Activated CD4-positive, alpha-beta T cell treated with anti-CD3 and anti-CD28 coated beads for 36 hours (primary cell): ENCODE data around the gene COMMD4. TPM values are rescaled to one million over a fixed set of nuclear protein-coding genes. Genes with fewer than 3 reads are reported as not detected.
"Not testable (repeated sequence)": the region's sequence is repeated elsewhere in the genome, so short reads cannot be mapped to it uniquely, and the experiment has no call there.

Experiments
- ATAC-seq: fragments of 200-7000 bp; cut with Tn5 transposase; one replicate; pipeline ENCODE4 v1.10.0; 2021; ENCODE audit warnings: mild to moderate bottlenecking, moderate library complexity
- CTCF ChIA-PET: fragments of 350-600 bp; sonication (Branson Sonifier 250); formaldehyde crosslinking; loops from one replicate; lab custom pipeline; 2021; ENCODE audit warnings: antibody characterized with exemption; lab: Charles Lee
- POLR2A ChIA-PET: fragments of 350-600 bp; sonication (Branson Sonifier 250); formaldehyde crosslinking; loops from one replicate; lab custom pipeline; 2021; ENCODE audit warnings: antibody characterized with exemption, inconsistent platforms; lab: Charles Lee
- DNase-seq: peaks from one replicate; pipeline ENCODE4 v3.0.0-alpha.2; 2020
- H3K27ac Mint-ChIP-seq: one replicate; pipeline ENCODE4 v1.8.0; 2021; ENCODE audit warnings: mixed read lengths
- H3K27me3 Mint-ChIP-seq: one replicate; pipeline ENCODE4 v1.8.0; 2021; ENCODE audit warnings: mixed read lengths
- H3K36me3 Mint-ChIP-seq: one replicate; pipeline ENCODE4 v1.8.0; 2021; ENCODE audit warnings: low read depth, mixed read lengths
- H3K4me1 Mint-ChIP-seq: one replicate; pipeline ENCODE4 v1.8.0; 2021; ENCODE audit warnings: mixed read lengths
- H3K4me3 Mint-ChIP-seq: one replicate; pipeline ENCODE4 v1.8.0; 2021; ENCODE audit warnings: mild to moderate bottlenecking, moderate library complexity, mixed read lengths
- H3K9me3 Mint-ChIP-seq: one replicate; pipeline ENCODE4 v1.8.0; 2021; ENCODE audit warnings: low read depth, mixed read lengths
- intact Hi-C, 2 experiments: fragments of 100-400 bp; cut with DNase I in 1 of 2; cut with micrococcal nuclease in 1 of 2; formaldehyde crosslinking; loops; one replicate each; pipeline versions ENCODE4 v1.14.2 to v1.15.1; 2022 to 2024; cut with DNase I, micrococcal nuclease
- total RNA-seq, 2 experiments: library from RNA; stranded (reverse); gene quantifications; one replicate each; pipeline ENCODE4 v1.2.3, GENCODE V29; 2021

The COMMD4 gene
- total RNA-seq, 2 experiments from 2014 or later = 47.1 to 67.8 TPM

DNA sequence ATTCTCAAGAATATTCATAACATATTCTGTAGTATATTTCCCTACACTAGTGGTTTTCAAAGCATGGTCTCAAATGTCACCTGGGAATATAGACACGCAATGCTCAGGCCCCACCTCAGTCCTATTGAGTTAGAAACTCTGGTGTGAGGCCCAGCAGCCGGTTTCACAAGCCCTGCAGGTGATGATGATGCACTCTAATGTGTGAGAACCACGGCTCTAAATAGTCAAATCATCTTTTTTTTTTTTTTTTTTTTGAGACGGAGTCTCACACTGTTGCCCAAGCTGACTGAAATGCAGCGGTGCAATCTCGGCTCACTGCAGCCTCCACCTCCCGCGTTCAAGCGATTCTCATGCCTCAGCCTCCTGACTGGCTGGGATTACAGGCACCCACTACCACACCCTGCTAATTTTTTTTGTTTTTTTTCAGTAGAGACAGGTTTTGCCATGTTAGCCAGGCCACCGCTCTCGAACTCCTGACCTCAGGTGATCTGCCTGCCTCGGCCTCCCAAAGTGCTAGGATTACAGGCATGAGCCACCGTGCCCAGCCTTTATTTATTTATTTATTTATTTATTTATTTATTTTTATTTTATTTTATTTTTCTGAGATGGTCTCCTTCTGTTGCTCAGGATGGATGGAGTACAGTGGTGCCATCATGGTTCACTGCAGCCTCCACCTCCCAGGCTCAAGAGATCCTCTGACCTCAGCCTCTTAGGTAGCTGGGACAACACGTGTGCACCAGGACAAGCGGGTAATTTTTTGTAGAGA lies 2.0 kb upstream of the COMMD4 start:
- POLR2A ChIA-PET = not testable (repeated sequence)

DNA sequence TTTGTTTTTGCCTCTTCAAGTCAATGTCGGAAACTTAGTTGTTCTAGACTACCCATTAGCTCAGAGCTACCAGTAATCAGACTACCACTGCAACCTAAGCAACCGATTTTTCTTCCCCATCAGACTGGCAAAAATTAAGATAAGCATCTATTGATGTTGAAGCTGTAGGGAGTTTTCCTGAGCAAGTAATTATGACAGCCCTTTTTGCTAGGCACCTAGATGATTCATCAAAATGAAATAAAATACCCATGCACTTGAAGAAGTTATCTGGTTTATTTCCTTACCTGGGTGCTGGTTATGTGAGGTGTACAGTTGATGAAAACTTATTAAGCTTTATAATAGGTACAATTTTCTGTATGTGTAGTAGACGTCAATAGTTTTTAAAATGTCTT lies 554 bp upstream of the COMMD4 start:
- ChIA-PET POLR2A (no interaction called here), CTCF (interaction anchor here (2.1 kb wide), 1 partner anchor 32 kb away, joined by 10 read pairs; no protein-coding TSS in a partner anchor)
- Mint-ChIP-seq H3K27ac (peak overlapping the region; percentile 88), H3K36me3 (peaks cover 6% of the 10 kb centered on the region), H3K4me1 (peaks cover 12% of the 10 kb centered on the region), H3K27me3 (no peaks in the 10 kb centered on the region), H3K4me3 (peak overlapping the region; percentile 94), H3K9me3 (no peaks in the 10 kb centered on the region)
- intact Hi-C loops = loop anchor here in 1 of 2 experiments (1.0 kb wide), 2 partner anchors 134 to 312 kb away; partner anchors contain the start of genes C15orf39 and PPCDC
- ATAC-seq (no peak), DNase-seq (no peak)

More for the DNA sequence above, 2.0 kb upstream of the COMMD4 start:
- ATAC-seq, H3K27ac Mint-ChIP-seq, DNase-seq, H3K27me3 Mint-ChIP-seq, intact Hi-C loops, H3K4me3 Mint-ChIP-seq, H3K36me3 Mint-ChIP-seq, H3K9me3 Mint-ChIP-seq: not testable (repeated sequence)
- CTCF ChIA-PET = interaction anchor here (2.1 kb wide), 1 partner anchor 34 kb away, joined by 10 read pairs; no protein-coding TSS in a partner anchor
- H3K4me1 Mint-ChIP-seq = peaks cover 12% of the 10 kb centered on the region

DNA sequence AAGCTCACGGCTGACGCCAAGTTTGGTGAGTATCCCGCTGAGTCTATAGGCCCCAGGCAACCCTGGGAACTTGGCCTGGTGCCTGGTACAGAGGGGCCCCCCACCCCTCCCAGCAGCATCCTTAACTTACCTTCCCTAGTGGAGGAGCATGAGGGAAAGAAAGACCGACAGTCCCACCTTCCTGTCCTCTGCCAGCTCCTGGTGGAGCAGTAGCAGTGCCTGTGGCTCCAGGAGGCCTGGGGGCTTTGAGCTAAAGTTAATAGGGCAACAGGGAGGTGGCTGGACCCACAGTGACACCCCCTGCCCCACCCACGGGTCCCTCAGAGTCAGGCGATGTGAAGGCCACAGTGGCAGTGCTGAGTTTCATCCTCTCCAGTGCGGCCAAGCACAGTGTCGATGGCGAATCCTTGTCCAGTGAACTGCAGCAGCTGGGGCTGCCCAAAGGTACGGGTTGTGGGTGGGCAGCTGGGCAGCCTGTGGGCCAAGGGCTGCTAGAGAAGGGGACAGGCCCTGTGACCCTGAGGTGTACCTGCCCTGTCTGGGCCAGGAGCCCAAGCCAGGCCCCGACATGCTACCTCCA lies 2.9 kb downstream of the COMMD4 start:
- intact Hi-C loops = no loop called here
- H3K4me1 Mint-ChIP-seq = peaks cover 12% of the 10 kb centered on the region
- POLR2A ChIA-PET = no interaction called here
- CTCF ChIA-PET = interaction anchor here (1.0 kb wide), 1 partner anchor 29 kb away, joined by 3 read pairs; no protein-coding TSS in a partner anchor
- H3K9me3 Mint-ChIP-seq = no peaks in the 10 kb centered on the region
- peaks cover 6% of the 10 kb centered on the region for H3K36me3 Mint-ChIP-seq
- no peaks in the 10 kb centered on the region for H3K27me3 Mint-ChIP-seq
- DNase-seq = no peak
- no peak for ATAC-seq
- no peak overlapping the region for H3K4me3 Mint-ChIP-seq
- no peak overlapping the region for H3K27ac Mint-ChIP-seq

DNA sequence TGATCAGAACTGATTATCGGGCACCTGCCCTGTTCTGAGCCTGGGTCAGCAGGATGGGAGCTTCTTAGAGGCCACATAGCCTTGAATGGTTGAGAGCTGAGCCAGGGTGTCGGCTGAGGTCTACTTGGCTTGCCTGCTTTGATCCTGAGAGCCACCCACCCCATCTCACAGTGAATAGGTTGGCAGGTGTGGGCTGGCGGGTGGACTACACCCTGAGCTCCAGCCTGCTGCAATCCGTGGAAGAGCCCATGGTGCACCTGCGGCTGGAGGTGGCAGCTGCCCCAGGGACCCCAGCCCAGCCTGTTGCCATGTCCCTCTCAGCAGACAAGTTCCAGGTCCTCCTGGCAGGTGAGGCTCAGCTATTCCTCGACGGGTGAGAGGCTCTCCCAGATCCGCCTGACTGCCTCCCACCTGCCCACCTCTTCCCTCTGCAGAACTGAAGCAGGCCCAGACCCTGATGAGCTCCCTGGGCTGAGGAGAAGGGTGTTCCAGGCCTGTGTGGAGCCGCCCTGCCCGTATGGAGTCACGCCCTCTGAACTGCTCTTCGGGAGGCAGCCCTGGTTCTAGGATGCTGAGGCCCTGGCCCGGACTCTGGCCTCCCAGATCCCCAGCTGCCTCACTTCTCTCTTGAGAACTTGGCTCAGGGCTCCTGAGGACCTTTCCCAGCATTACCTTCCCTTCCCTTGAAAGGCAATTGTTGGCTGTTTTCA lies 3.8 kb downstream of the COMMD4 start:
- H3K27me3 Mint-ChIP-seq = no peaks in the 10 kb centered on the region

DNA sequence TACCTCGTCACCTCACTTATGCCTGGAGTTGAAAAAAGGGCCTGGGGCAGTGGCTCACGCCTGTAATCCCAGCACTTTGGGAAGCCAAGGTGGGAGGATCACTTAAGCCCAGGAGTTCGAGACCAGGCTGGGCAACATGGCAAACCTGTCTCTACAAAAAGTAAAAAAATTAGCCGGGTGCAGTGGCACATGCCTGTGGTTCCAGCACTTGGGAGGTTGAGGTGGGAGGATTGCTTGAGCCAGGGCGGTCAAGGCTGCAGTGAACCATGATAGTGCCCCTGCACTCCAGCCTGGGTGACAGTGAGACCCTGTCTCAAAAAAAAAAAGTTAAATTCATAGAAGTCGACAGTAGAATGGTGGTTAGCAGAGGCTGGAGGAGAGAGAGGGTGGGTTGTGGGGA lies 6.4 kb downstream of the COMMD4 start:
- ChIA-PET POLR2A (no interaction called here), CTCF (interaction anchor here (0.7 to 1.1 kb wide), 3 partner anchors 25 to 802 kb away, joined by 3 read pairs; no protein-coding TSS in a partner anchor)
- Mint-ChIP-seq H3K27me3 (peaks cover 5% of the 10 kb centered on the region), H3K36me3 (peaks cover 6% of the 10 kb centered on the region), H3K4me1 (peaks cover 4% of the 10 kb centered on the region), H3K4me3 (no peak overlapping the region), H3K27ac (no peak overlapping the region), H3K9me3 (no peaks in the 10 kb centered on the region)
- ATAC-seq (no peak), DNase-seq (no peak)
- intact Hi-C loops = no loop called here

More for the DNA sequence above, 3.8 kb downstream of the COMMD4 start:
- peaks cover 12% of the 10 kb centered on the region for H3K4me1 Mint-ChIP-seq
- H3K9me3 Mint-ChIP-seq = no peaks in the 10 kb centered on the region
- intact Hi-C loops = no loop called here
- CTCF ChIA-PET = interaction anchor here (1.0 kb wide), 1 partner anchor 28 kb away, joined by 3 read pairs; no protein-coding TSS in a partner anchor
- POLR2A ChIA-PET = interaction anchor here (0.5 kb wide), 1 partner anchor 304 kb away, joined by 4 read pairs; no protein-coding TSS in a partner anchor
- H3K27ac Mint-ChIP-seq = no peak overlapping the region
- no peak overlapping the region for H3K4me3 Mint-ChIP-seq
- ATAC-seq = no peak
- DNase-seq = no peak
- peaks cover 6% of the 10 kb centered on the region for H3K36me3 Mint-ChIP-seq

DNA sequence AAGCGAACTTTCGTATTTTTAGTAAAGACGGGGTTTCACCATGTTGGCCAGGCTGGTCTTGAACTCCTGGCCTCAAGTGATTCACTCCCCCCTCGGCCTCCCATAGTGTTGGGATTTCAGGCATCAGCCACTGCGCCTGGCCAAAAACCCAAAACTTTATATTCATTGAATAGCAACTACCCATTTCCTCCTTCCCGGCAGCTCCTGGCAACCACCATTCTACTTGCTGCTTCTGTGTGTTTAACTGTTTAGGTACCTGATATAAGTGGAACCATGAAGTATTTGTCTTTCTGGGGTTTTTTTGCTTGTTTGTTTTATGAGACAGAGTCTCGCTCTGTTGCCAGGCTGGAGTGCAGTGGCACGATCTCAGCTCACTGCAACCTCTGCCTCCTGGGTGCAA lies 8.1 kb downstream of the COMMD4 start:
- POLR2A ChIA-PET, CTCF ChIA-PET, H3K27me3 Mint-ChIP-seq, H3K4me3 Mint-ChIP-seq, ATAC-seq, DNase-seq, H3K9me3 Mint-ChIP-seq, intact Hi-C loops, H3K27ac Mint-ChIP-seq, H3K36me3 Mint-ChIP-seq: not testable (repeated sequence)
- H3K4me1 Mint-ChIP-seq = peaks cover 12% of the 10 kb centered on the region

DNA sequence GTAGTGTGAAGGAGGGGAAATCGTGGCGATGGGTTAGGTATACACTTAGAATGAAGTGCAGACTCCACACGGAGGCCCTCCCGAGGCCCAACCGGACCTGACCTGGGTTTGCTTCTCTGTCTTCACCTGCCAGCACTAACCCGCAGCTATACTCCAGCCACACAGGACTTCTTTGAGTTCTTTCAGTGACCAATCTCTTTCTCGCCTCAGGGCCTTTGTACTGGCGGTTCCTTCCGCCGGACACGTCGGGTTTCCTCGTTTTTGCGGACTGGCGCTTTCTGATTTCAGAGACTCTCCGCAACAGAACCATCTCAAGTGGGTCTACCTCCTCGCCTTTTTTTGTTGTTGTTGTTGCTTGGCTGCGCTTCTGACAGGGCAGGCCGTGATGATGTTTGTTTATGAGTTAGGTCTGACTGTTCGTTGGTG lies 10.9 kb downstream of the COMMD4 start, which contains the start of gene NEIL1:
Gene NEIL1 (plus strand): TSS at position 244 of the 426 bp plus-strand sequence. CDS start 1,867 bp downstream, outside the sequence.
- Mint-ChIP-seq H3K9me3 (peaks cover 4% of the 10 kb centered on the region), H3K27me3 (peaks cover 5% of the 10 kb centered on the region), H3K27ac (peak within 1 kb of the TSS; percentile 5), H3K4me3 (peak within 1 kb of the TSS; percentile 70), H3K4me1 (peaks cover 32% of the 10 kb centered on the region), H3K36me3 (peaks cover 12% of the 10 kb centered on the region)
- ChIA-PET POLR2A (interaction anchor here (1.0 kb wide), 1 partner anchor 10 kb away, joined by 3 read pairs; no protein-coding TSS in a partner anchor), CTCF (no interaction called here)
- intact Hi-C loops = loop anchor here in 1 of 2 experiments (1.0 kb wide), 1 partner anchor 21 kb away; the partner anchor contains the start of gene MAN2C1
- ATAC-seq (no peak), DNase-seq (no peak)

DNA sequence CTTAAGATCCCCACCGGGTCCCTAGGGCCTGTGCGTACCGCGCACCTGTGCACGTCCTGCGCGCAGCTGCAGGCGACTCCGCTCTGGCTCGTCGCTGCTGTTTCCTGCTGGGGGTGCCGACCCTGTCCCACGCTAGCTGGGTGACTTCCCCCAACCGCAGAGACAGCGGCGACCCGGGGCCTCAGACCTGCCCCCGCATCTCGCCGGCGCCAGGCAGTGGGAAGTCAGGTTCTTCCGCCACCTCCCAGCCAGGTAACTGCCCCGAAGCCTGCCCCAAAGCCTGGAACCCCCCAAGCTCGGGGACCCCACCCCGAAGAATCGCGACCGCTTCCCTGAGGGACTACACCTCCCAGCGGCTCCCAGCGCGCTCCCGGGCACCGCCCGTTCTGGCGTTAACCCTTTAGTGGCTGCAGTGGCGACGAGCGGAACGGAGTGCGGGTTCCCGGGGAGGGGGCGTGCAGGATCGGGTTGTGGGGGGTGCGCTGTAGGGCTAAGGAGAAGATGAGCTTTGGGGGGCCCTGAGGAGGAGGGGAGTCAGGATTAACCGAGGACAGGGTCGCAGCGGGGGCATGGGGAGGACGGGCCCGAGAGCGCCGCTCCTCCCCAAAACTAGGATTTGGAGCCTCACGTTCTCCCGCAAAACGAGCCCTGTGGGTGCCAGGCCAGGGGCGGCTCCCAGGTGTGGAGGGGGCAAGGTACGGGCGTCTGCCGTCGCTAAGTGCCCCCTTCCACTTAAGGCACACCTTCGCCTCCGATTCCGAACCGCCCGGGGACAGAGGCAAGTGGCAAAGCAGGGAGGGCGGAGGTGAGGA lies 11.6 kb downstream of the COMMD4 start:
- ChIA-PET CTCF (interaction anchor here (0.7 kb wide), 1 partner anchor 58 kb away, joined by 3 read pairs; no protein-coding TSS in a partner anchor), POLR2A (interaction anchor here (1.0 to 2.4 kb wide), 2 partner anchors 10 to 20 kb away, joined by 3 to 8 read pairs; partner anchors contain the start of gene MAN2C1)
- peaks cover 32% of the 10 kb centered on the region for H3K4me1 Mint-ChIP-seq
- H3K4me3 Mint-ChIP-seq = peak overlapping the region; percentile 70
- ATAC-seq (peak; percentile 57), DNase-seq (peak; percentile 72)
- H3K36me3 Mint-ChIP-seq = peaks cover 12% of the 10 kb centered on the region
- peaks cover 5% of the 10 kb centered on the region for H3K27me3 Mint-ChIP-seq
- H3K9me3 Mint-ChIP-seq = peaks cover 4% of the 10 kb centered on the region
- intact Hi-C loops = loop anchor here in 1 of 2 experiments (1.0 kb wide), 1 partner anchor 21 kb away; the partner anchor contains the start of gene MAN2C1
- peak overlapping the region; percentile 5 for H3K27ac Mint-ChIP-seq

DNA sequence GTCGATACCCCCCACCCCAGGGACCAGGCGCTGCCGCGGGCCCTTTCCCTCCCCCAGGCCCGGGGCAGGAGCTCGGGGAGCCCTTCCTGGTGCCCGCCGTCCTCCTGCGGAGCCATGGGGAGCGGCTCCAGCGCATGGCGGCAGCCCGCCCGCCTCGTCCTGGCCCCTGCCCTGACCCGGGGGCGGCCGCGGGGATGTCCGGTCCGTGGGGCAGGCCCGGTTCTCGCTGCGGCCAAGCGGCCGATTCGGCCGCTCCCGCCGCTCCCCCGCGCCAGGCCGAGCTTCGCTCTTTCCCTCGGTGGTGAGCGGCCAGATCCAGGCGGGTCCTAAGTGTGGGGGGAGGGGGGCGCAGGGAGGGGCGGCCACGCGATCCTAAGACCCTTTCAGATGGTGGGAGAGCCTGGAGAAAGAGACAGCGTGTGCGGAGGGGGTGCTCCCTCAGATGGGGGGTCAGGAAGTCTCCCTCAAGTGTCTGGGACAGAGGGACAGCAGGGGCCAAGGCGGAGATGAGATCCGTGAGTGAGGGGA lies 12.2 kb downstream of the COMMD4 start:
- ATAC-seq = peak; percentile 4
- DNase-seq = no peak
- Mint-ChIP-seq H3K4me1 (peaks cover 32% of the 10 kb centered on the region), H3K4me3 (peak overlapping the region; percentile 70), H3K27me3 (peaks cover 5% of the 10 kb centered on the region), H3K27ac (no peak overlapping the region), H3K9me3 (peaks cover 4% of the 10 kb centered on the region), H3K36me3 (peaks cover 12% of the 10 kb centered on the region)
- CTCF ChIA-PET = interaction anchor here (0.6 to 0.7 kb wide), 3 partner anchors 58 to 1753 kb away, joined by 3 read pairs; no protein-coding TSS in a partner anchor
- POLR2A ChIA-PET = interaction anchor here (0.6 to 2.4 kb wide), 2 partner anchors 20 to 159 kb away, joined by 4 to 8 read pairs; partner anchors contain the start of gene MAN2C1
- intact Hi-C loops = no loop called here
